NCI-H2171 (cell line): Measurements from ENCODE around the gene KPNB1.

ENCODE experiments used
- DNase-seq: peaks from one replicate; lab custom pipeline; 2025; lab: John Stamatoyannopoulos, UW

The KPNB1 gene

DNA sequence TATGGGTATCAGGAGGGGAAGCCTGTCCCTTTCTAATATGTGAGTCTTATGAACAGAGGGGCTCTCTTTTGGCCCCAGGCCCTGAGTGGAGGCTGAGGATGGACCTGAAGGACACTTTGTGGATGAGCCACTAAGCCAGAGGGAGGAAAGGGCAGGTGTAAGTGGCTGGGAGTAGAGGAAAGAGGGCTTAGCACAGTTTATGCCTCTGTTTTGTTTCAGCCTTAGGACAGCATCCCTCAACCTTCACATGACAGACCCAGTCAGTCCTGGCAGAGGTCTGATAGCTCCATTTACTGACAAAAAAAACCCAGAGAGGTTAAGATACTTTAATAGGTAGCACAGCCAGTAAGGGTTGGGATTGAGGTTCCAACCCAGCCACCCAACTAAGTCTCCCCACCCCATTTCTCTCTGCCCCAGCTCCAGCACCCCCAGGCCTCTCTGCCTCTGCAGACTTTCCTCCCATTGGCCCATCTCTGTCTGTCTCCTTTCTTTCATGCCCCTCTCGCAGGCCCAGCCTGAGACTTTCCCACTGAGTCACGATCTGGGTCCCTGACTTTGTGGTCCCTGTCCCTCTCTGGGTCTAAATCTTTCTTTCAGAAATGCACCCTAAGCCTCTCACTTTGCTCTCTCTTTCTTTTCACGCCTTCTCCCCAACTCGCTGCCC is 78.6 kb downstream of the KPNB1 start:
- no peak for DNase-seq

GRCh38 chr17:47729476-47729875 is 79.8 kb downstream of the KPNB1 start:
- no peak for DNase-seq

GRCh38 chr17:47730681-47731080 is 81.0 kb downstream of the KPNB1 start:
- DNase-seq = no peak

DNA sequence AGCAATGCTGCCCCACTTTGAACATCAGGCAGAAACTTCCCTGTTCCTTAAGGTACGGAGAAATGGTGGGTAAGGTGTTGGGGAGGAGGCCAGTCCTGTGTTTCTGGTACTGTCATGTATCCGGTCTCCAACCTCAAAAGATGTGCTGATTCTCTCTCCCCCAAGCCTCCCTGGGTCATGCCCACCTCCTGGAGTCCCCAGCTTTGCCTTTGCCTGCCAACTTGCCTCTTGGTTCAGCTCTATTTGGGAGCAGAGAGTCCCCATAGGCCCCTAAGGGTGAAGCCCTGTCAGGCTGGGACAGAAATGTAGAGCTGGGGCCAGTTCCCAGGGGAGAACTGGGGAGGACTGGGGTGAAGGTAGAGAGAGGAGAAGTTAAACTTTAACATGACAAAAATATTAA is 81.7 kb downstream of the KPNB1 start:
- no peak for DNase-seq

DNA sequence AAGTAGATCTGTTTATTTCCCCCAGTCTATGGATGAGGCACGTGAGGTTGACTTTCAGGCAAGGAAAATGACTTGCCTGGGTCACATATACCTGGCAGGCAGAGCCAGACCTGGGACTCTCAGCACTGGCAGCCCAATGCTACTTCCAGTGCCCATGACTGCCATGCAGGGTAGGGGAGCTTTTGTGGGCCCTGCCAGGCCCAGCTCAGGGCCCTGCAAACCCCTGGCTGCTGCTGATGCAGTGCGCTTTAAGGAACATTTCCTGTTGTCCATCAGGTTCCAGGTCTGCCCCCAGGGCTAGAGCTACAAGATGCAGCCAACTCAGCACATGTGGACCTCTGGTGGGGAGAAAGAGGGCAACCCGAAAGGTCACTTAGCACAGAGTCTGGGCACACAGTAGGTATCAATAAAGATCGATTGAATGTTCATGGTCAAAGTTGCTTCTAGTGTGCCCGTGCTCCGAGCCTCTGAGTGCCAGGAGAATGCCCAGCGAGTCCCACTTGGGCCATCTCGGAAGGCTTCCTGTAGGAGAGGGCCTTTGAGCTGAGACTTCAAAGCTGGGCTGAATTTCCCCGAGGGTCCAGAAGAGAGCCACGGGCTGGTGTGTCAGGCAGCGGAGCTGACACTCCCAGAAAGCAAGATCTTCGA is 82.8 kb downstream of the KPNB1 start:
- DNase-seq = no peak

- peak; percentile 71 for DNase-seq
Measured at GRCh38 chr17:47733047-47733673, 83.4 kb downstream of the KPNB1 start, which contains the start of gene TBX21. Gene TBX21 (plus strand): TSS chr17:47733236. CDS start chr17:47733455, 219 bp downstream.

- no peak for DNase-seq
Measured at GRCh38 chr17:47733674-47734410, 84.1 kb downstream of the KPNB1 start.

- no peak for DNase-seq
Measured at GRCh38 chr17:47735139-47735464, 85.4 kb downstream of the KPNB1 start.
